Measurements from ENCODE around the gene SIRPG. TPM values are rescaled to one million over a fixed set of nuclear protein-coding genes. Genes with fewer than 3 reads are reported as not detected.
A peak's percentile ranks its signal among the peaks of the same experiment; 100 is the strongest.
"Not testable (repeated sequence)": the region's sequence is repeated elsewhere in the genome, so short reads cannot be mapped to it uniquely, and the experiment has no call there.

SIRPG gene
- total RNA-seq = 100 to 1,000 TPM in 1 of 2 experiments, 10 to 100 TPM in 1; 93.8 to 122 TPM

DNA sequence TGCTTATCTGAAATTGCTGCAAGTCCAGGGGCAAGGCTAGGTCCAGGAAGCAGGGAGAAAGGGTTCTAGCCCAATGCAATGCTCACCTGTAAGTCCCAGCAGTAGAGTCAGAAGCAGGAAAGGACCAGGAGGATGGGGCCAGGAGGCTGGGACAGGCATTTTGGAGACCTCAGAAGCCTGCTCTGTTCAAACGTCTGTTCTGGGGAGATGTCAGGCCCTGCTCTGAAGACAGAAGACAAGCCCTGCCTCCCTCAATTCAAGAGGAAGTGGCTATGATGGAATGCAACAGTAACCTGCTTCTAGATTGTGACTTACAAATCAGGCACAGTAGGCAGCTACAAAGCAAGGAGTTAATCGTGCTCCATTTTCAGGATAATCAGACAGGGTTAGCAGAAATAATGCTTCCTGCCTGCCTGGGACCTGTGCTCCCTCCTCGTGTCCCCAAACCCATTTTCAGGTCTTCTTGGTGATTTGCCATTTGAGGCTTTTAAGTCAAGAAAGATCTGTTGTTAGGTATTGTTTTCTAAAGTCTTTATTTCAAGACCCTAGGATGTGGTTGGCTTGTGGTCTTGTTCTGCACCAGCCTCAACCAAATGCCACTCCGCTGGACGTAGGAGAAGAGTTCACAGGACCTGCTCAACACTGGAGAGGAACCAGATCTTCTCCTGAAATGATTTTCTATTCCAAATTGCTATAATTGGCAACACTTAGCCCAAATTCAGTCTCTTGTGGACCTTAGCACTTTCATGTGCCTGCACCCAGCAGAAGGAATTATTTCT is at the start of gene SIRPG:
Gene SIRPG, minus strand, starts transcription at position 224 of the 779 bp plus-strand sequence. Its CDS starts 65 bp downstream, at position 159.
- CTCF ChIA-PET = no interaction called here

GRCh38 chr20:1706887-1707286 is 49.3 kb upstream of the SIRPG start:
- DNase-seq; H3K4me1 Mint-ChIP-seq; H3K4me3 Mint-ChIP-seq; H3K27ac Mint-ChIP-seq; H3K36me3 Mint-ChIP-seq; H3K27me3 Mint-ChIP-seq; ATAC-seq; H3K9me3 Mint-ChIP-seq (ENCODE audit: low read depth): not testable (repeated sequence)
- CTCF ChIA-PET = interaction anchor here (1.3 to 1.7 kb wide), 3 partner anchors 10 to 30 kb away, joined by 3 to 7 read pairs (median 5); no protein-coding TSS in a partner anchor

More for the DNA sequence above, at the start of gene SIRPG:
- H3K9me3 Mint-ChIP-seq (ENCODE audit: low read depth) = peaks cover 6% of the 10 kb centered on the region
- DNase-seq (peak; percentile 80), ATAC-seq (peak; percentile 65)
- peaks cover 88% of the 10 kb centered on the region for H3K4me1 Mint-ChIP-seq
- H3K27ac Mint-ChIP-seq = peak within 1 kb of the TSS; percentile 98
- peaks cover 38% of the 10 kb centered on the region for H3K36me3 Mint-ChIP-seq
- peak within 1 kb of the TSS; percentile 93 for H3K4me3 Mint-ChIP-seq
- no peaks in the 10 kb centered on the region for H3K27me3 Mint-ChIP-seq

- no peak overlapping the region for H3K27ac Mint-ChIP-seq
- H3K4me3 Mint-ChIP-seq = no peak overlapping the region
- DNase-seq (no peak), ATAC-seq (no peak)
- peaks cover 4% of the 10 kb centered on the region for H3K36me3 Mint-ChIP-seq
- H3K4me1 Mint-ChIP-seq = peaks cover 10% of the 10 kb centered on the region
- CTCF ChIA-PET = interaction anchor here (1.2 to 1.7 kb wide), 3 partner anchors 9 to 172 kb away, joined by 3 to 7 read pairs (median 5); no protein-coding TSS in a partner anchor
- no peaks in the 10 kb centered on the region for H3K9me3 Mint-ChIP-seq (ENCODE audit: low read depth)
- H3K27me3 Mint-ChIP-seq = peaks cover 5% of the 10 kb centered on the region
These were observed 48.5 kb upstream of the SIRPG start for GRCh38 chr20:1706079-1706478.

GRCh38 chr20:1702855-1703254 is 45.3 kb upstream of the SIRPG start:
- no peak overlapping the region for H3K4me3 Mint-ChIP-seq
- CTCF ChIA-PET = no interaction called here
- no peak overlapping the region for H3K27ac Mint-ChIP-seq
- H3K27me3 Mint-ChIP-seq = peaks cover 7% of the 10 kb centered on the region
- H3K9me3 Mint-ChIP-seq (ENCODE audit: low read depth) = no peaks in the 10 kb centered on the region
- H3K36me3 Mint-ChIP-seq = peaks cover 12% of the 10 kb centered on the region
- ATAC-seq = no peak
- DNase-seq = no peak
- H3K4me1 Mint-ChIP-seq = peaks cover 4% of the 10 kb centered on the region

- CTCF ChIA-PET = no interaction called here
These were observed 44.7 kb upstream of the SIRPG start for GRCh38 chr20:1702328-1702727.

GRCh38 chr20:1700990-1701389 is 43.4 kb upstream of the SIRPG start:
- no peak for DNase-seq
- Mint-ChIP-seq H3K36me3 (peaks cover 12% of the 10 kb centered on the region), H3K27ac (no peak overlapping the region), H3K4me3 (no peak overlapping the region), H3K4me1 (peaks cover 16% of the 10 kb centered on the region), H3K9me3 (ENCODE audit: low read depth) (no peaks in the 10 kb centered on the region), H3K27me3 (peaks cover 7% of the 10 kb centered on the region)
- CTCF ChIA-PET = no interaction called here
- ATAC-seq = no peak

More at GRCh38 chr20:1702328-1702727, 44.7 kb upstream of the SIRPG start:
- DNase-seq (no peak), ATAC-seq (no peak)
- H3K4me1 Mint-ChIP-seq = peaks cover 4% of the 10 kb centered on the region
- no peak overlapping the region for H3K4me3 Mint-ChIP-seq
- no peaks in the 10 kb centered on the region for H3K9me3 Mint-ChIP-seq (ENCODE audit: low read depth)
- peaks cover 12% of the 10 kb centered on the region for H3K36me3 Mint-ChIP-seq
- H3K27ac Mint-ChIP-seq = no peak overlapping the region
- peaks cover 7% of the 10 kb centered on the region for H3K27me3 Mint-ChIP-seq

DNA sequence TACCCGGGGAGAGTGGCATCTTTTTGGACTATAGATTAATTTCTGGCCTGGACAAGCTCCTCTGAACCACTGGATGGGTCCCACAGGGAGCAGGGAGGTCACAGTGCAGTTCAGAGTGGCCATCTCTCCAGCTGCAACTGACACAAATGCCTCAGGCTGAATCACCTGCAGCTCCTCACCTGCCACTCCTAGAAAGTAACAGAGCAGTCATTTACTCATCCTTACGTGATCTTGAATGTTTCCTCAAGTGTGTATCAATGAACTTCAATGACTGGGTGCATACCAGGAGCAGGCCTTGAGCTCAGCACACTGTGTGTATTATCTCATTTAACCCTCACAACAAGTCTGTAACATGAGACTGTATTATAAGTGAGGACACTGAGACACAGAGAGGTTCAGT is 40.0 kb upstream of the SIRPG start:
- DNase-seq = no peak
- H3K27me3 Mint-ChIP-seq = peaks cover 7% of the 10 kb centered on the region
- H3K27ac Mint-ChIP-seq = no peak overlapping the region
- CTCF ChIA-PET = interaction anchor here (1.0 to 2.3 kb wide), 3 partner anchors 9 to 188 kb away, joined by 3 to 7 read pairs (median 5); no protein-coding TSS in a partner anchor
- no peak overlapping the region for H3K4me3 Mint-ChIP-seq
- no peaks in the 10 kb centered on the region for H3K9me3 Mint-ChIP-seq (ENCODE audit: low read depth)
- peaks cover 8% of the 10 kb centered on the region for H3K36me3 Mint-ChIP-seq
- ATAC-seq = no peak
- peaks cover 20% of the 10 kb centered on the region for H3K4me1 Mint-ChIP-seq

DNA sequence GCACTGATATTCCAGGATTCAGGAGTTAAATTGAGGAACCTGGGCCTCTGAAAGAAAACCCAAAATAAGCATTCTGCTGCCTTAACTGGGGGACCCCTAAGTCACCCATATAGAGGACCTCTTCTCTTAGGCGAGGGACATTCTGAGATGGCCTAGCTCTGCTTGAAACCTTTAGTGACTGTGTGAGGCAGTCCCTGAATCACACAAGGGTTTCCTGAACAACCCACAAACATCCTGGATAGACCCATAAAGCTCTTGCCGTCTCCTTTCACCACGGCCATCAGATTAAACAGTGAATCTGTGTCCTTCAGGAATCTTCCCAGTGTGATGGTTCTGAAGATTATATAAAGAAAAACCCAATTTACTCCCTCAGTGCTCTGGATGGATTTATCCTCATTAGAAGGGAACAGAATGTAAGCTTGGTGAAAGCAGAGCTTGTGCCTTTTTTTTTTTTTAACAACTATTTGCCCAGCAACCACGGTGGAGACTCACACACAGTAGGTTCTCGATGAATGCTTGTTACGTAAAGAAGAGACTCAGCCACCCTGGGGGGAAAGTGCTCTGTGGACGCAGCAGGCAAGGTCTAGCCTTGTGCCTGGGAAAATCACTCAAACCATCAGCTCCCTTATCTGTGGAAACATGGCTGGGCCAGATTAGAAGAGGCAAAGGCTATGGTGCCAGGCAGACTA is 39.1 kb upstream of the SIRPG start:
- no peak overlapping the region for H3K27ac Mint-ChIP-seq
- DNase-seq = peak; percentile 57
- no peak overlapping the region for H3K4me3 Mint-ChIP-seq
- H3K4me1 Mint-ChIP-seq = peaks cover 20% of the 10 kb centered on the region
- no peaks in the 10 kb centered on the region for H3K9me3 Mint-ChIP-seq (ENCODE audit: low read depth)
- H3K27me3 Mint-ChIP-seq = peaks cover 7% of the 10 kb centered on the region
- CTCF ChIA-PET = interaction anchor here (0.9 to 2.3 kb wide), 9 partner anchors 10 to 193 kb away, joined by 3 to 7 read pairs (median 3); no protein-coding TSS in a partner anchor
- H3K36me3 Mint-ChIP-seq = peaks cover 8% of the 10 kb centered on the region
- ATAC-seq = peak; percentile 91

DNA sequence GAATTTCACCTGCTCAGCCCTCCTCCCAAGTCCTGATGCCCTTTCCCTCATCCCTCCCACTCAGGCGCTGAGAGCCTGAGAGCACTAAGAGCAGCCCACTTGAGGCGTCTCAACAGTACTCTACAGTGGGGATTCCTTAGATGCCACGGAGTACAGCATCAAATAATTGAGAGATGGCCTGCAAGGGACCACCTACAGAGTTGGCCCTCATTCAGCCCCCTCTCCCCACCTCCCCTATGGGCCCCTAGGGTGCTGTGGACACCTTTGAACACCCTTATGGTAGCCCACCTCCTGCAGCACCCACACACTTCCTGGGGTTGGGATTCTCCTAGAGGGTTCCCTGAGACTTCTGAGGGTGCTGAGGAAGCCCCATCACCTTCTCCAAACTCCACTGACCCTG is 37.1 kb upstream of the SIRPG start:
- peaks cover 10% of the 10 kb centered on the region for H3K36me3 Mint-ChIP-seq
- CTCF ChIA-PET = interaction anchor here (1.5 kb wide), 1 partner anchor 44 kb away, joined by 4 read pairs; no protein-coding TSS in a partner anchor
- DNase-seq (no peak), ATAC-seq (no peak)
- H3K27me3 Mint-ChIP-seq = peaks cover 2% of the 10 kb centered on the region
- H3K27ac Mint-ChIP-seq = no peak overlapping the region
- H3K4me1 Mint-ChIP-seq = peaks cover 22% of the 10 kb centered on the region
- H3K4me3 Mint-ChIP-seq = no peak overlapping the region
- peaks cover 3% of the 10 kb centered on the region for H3K9me3 Mint-ChIP-seq (ENCODE audit: low read depth)

DNA sequence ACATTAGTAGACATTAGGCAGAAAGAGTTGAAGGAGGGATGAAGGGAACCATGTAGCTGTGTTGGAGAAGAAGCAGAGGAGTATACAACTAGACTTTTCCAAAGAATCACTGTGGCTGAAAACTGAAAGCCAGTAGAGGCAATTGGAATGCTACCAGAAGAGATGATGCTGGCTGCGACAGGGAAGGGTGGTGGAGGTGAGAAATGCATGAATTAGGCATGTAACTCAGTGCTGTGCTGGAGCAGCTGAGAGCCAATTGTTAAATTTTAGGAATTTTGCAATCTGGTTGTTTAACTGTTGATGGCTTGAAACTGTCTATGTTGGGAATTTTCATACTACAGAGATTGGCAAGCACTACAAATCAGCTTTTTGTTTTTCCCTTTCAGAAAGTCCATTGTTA is 35.8 kb upstream of the SIRPG start:
- peaks cover 3% of the 10 kb centered on the region for H3K9me3 Mint-ChIP-seq (ENCODE audit: low read depth)
- no peak for DNase-seq
- H3K27me3 Mint-ChIP-seq = no peaks in the 10 kb centered on the region
- H3K36me3 Mint-ChIP-seq = peaks cover 8% of the 10 kb centered on the region
- ATAC-seq = no peak
- CTCF ChIA-PET = interaction anchor here (0.8 to 1.5 kb wide), 2 partner anchors 17 to 43 kb away, joined by 3 to 4 read pairs; no protein-coding TSS in a partner anchor
- no peak overlapping the region for H3K27ac Mint-ChIP-seq
- H3K4me1 Mint-ChIP-seq = peaks cover 29% of the 10 kb centered on the region
- no peak overlapping the region for H3K4me3 Mint-ChIP-seq

DNA sequence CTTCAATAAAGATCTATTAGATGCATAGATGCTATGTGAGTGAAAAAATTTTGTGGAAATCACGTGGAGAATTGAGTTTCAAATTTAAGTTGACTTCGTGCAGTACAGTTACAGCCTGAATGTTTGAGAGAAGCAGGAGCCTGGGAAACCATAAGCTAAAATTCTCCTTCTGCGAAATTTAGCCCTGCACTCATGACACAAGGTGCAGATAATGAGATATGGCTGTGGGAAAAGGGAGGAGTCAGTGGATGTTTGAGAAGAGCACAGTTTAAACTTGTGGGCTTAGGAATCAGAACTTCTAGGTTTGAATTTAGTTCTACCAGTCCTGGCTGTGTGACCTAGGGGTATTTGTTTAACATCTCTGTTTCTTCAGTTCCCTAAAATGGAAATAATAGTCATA is 32.1 kb upstream of the SIRPG start:
- no peak for ATAC-seq
- Mint-ChIP-seq H3K27me3 (no peaks in the 10 kb centered on the region), H3K4me1 (peaks cover 35% of the 10 kb centered on the region), H3K9me3 (ENCODE audit: low read depth) (peaks cover 3% of the 10 kb centered on the region), H3K36me3 (peaks cover 8% of the 10 kb centered on the region), H3K27ac (no peak overlapping the region), H3K4me3 (no peak overlapping the region)
- no peak for DNase-seq
- CTCF ChIA-PET = no interaction called here

DNA sequence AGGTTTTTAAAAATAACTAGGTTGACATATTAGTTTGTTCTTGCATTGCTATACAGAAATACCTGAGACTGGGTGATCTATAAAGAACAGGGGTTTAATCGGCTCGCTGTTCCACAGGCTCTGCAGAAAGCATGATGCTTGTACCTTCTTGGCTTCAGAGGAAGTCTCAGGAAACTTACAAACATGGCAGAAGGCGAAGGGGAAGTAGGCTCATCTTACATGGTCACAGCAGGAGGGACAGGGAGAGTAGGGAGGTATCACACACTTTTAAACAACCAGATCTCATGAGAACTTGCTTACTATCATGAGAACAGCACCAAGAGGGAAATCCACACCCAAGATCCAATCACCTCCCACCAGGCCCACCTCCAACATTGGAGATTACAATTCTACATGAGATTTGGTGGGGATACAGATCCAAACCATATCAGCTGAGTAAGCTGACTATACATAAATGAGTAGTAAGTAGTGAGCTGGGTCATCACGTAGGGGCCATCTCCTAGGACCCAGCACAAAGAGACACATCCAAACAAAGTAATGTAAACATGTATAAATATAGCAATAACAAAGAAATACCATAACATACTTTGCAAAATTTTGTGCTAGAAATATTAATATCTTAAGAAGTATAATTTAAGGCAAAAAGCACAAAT is 31.4 kb upstream of the SIRPG start:
- ATAC-seq (no peak), DNase-seq (no peak)
- Mint-ChIP-seq H3K27me3 (no peaks in the 10 kb centered on the region), H3K36me3 (peaks cover 8% of the 10 kb centered on the region), H3K27ac (no peak overlapping the region), H3K9me3 (ENCODE audit: low read depth) (peaks cover 3% of the 10 kb centered on the region), H3K4me1 (peaks cover 38% of the 10 kb centered on the region), H3K4me3 (no peak overlapping the region)
- CTCF ChIA-PET = no interaction called here

DNA sequence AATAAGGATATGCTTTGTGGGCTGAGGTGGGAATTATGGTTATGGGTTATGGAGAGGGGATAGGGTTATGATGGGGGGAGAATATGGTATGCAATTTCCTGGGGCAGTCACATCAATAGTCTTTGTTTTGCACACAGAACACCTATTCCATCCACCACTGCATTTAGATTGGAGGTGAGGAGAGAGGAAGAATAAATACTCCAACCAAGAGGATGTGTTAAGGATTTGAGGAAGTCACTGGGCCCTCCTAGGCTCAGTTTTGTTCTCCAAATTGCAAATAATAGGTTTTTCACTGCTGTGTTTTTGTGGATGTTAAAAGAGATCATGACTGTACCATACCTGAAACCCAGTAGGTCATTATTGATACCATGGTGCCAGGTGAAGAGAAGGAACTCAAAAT is 29.5 kb upstream of the SIRPG start:
- peaks cover 6% of the 10 kb centered on the region for H3K9me3 Mint-ChIP-seq (ENCODE audit: low read depth)
- peaks cover 18% of the 10 kb centered on the region for H3K36me3 Mint-ChIP-seq
- DNase-seq = no peak
- H3K27ac Mint-ChIP-seq = no peak overlapping the region
- CTCF ChIA-PET = no interaction called here
- H3K4me1 Mint-ChIP-seq = peaks cover 38% of the 10 kb centered on the region
- H3K27me3 Mint-ChIP-seq = no peaks in the 10 kb centered on the region
- H3K4me3 Mint-ChIP-seq = no peak overlapping the region
- no peak for ATAC-seq
